ENCODE results near the gene CD68. TPM values are rescaled to one million over a fixed set of nuclear protein-coding genes. Genes with fewer than 3 reads are reported as not detected.
A peak's percentile ranks its signal among the peaks of the same experiment; 100 is the strongest.

The CD68 gene
- total RNA-seq, 2 donors from 2014 or later, result 12.3 to 17.3 TPM

GRCh38 chr17:7550344-7550743 lies 29.1 kb upstream of the CD68 start:
- Histone ChIP-seq H3K27me3 (replicated peaks; ENCODE audit: insufficient read depth) (no peaks in the 10 kb centered on the region), H3K4me1 (replicated peaks) (no peaks in the 10 kb centered on the region), H3K36me3 (no peaks in the 10 kb centered on the region), H3K4me3 (no peak overlapping the region), H3K9me3 (no peaks in the 10 kb centered on the region), H3K27ac (peak overlapping the region in 1 of 2 donors; percentile 91)
- no peak for TF ChIP-seq POLR2A (IDR thresholded peaks at IDR 0.05)
- TF ChIP-seq, protein P1, sequence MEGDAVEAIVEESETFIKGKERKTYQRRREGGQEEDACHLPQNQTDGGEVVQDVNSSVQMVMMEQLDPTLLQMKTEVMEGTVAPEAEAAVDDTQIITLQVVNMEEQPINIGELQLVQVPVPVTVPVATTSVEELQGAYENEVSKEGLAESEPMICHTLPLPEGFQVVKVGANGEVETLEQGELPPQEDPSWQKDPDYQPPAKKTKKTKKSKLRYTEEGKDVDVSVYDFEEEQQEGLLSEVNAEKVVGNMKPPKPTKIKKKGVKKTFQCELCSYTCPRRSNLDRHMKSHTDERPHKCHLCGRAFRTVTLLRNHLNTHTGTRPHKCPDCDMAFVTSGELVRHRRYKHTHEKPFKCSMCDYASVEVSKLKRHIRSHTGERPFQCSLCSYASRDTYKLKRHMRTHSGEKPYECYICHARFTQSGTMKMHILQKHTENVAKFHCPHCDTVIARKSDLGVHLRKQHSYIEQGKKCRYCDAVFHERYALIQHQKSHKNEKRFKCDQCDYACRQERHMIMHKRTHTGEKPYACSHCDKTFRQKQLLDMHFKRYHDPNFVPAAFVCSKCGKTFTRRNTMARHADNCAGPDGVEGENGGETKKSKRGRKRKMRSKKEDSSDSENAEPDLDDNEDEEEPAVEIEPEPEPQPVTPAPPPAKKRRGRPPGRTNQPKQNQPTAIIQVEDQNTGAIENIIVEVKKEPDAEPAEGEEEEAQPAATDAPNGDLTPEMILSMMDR (IDR thresholded peaks at IDR 0.05), result no peak
- no peak for TF ChIP-seq POLR2AphosphoS5 (IDR thresholded peaks at IDR 0.05)
- WGBS, result 62% methylated on average over 6 of the region's 6 CpGs
- DNase-seq (ENCODE audit: low spot score), result no peak
- intact Hi-C loops (cut with DNase I), result no loop called here

DNA sequence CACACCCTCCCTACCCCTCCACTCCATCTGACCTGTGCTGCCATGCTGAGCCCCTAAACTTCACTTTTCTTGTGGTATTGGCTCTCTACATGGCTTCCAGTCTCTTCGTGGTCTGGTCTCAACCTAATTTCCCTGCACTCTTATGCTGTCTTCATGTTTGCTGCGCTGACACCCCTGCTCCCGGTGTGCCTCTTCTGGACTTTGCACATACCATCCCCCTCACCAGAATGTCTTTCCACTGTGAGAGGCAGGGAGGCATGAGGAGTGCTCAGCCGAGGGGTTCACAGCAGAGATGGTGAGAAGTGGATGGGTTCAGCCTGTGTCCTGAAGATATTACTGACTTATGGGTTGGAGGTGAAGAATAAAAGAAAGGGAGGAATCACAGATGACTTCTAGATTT lies 28.0 kb upstream of the CD68 start:
- no peaks in the 10 kb centered on the region for H3K36me3 ChIP-seq
- H3K9me3 ChIP-seq, result no peaks in the 10 kb centered on the region
- DNase-seq (ENCODE audit: low spot score), result no peak
- TF ChIP-seq, protein P1 (IDR thresholded peaks at IDR 0.05), result no peak
- no peak for TF ChIP-seq POLR2A (IDR thresholded peaks at IDR 0.05)
- no peak for TF ChIP-seq POLR2AphosphoS5 (IDR thresholded peaks at IDR 0.05)
- 82% methylated on average over 4 of the region's 4 CpGs for WGBS
- H3K27ac ChIP-seq, result no peak overlapping the region
- intact Hi-C loops (cut with DNase I), result no loop called here
- no peak overlapping the region for H3K4me3 ChIP-seq
- no peaks in the 10 kb centered on the region for H3K4me1 ChIP-seq (replicated peaks)
- H3K27me3 ChIP-seq (replicated peaks; ENCODE audit: insufficient read depth), result no peaks in the 10 kb centered on the region

- TF ChIP-seq POLR2A (IDR thresholded peaks at IDR 0.05) (no peak), POLR2AphosphoS5 (IDR thresholded peaks at IDR 0.05) (no peak)
- TF ChIP-seq, protein P1 (IDR thresholded peaks at IDR 0.05), result no peak
- 83% methylated on average over 6 of the region's 6 CpGs for WGBS
- intact Hi-C loops (cut with DNase I), result no loop called here
These were observed 26.8 kb upstream of the CD68 start for GRCh38 chr17:7552621-7553051.

GRCh38 chr17:7553356-7553755 lies 26.1 kb upstream of the CD68 start:
- no peaks in the 10 kb centered on the region for H3K36me3 ChIP-seq
- H3K4me3 ChIP-seq, result no peak overlapping the region
- 100% methylated on average over 1 of the region's 1 CpG for WGBS
- intact Hi-C loops (cut with DNase I), result no loop called here
- no peak for TF ChIP-seq POLR2A (IDR thresholded peaks at IDR 0.05)
- TF ChIP-seq, protein P1 (IDR thresholded peaks at IDR 0.05), result no peak
- no peak for TF ChIP-seq POLR2AphosphoS5 (IDR thresholded peaks at IDR 0.05)
- H3K27ac ChIP-seq, result no peak overlapping the region
- H3K4me1 ChIP-seq (replicated peaks), result peaks cover 15% of the 10 kb centered on the region
- no peaks in the 10 kb centered on the region for H3K9me3 ChIP-seq
- H3K27me3 ChIP-seq (replicated peaks; ENCODE audit: insufficient read depth), result no peaks in the 10 kb centered on the region
- no peak for DNase-seq (ENCODE audit: low spot score)

More at GRCh38 chr17:7552621-7553051, 26.8 kb upstream of the CD68 start:
- Histone ChIP-seq H3K4me1 (replicated peaks) (peaks cover 9% of the 10 kb centered on the region), H3K27ac (no peak overlapping the region), H3K4me3 (no peak overlapping the region), H3K27me3 (replicated peaks; ENCODE audit: insufficient read depth) (no peaks in the 10 kb centered on the region), H3K36me3 (no peaks in the 10 kb centered on the region), H3K9me3 (no peaks in the 10 kb centered on the region)
- DNase-seq (ENCODE audit: low spot score), result no peak

DNA sequence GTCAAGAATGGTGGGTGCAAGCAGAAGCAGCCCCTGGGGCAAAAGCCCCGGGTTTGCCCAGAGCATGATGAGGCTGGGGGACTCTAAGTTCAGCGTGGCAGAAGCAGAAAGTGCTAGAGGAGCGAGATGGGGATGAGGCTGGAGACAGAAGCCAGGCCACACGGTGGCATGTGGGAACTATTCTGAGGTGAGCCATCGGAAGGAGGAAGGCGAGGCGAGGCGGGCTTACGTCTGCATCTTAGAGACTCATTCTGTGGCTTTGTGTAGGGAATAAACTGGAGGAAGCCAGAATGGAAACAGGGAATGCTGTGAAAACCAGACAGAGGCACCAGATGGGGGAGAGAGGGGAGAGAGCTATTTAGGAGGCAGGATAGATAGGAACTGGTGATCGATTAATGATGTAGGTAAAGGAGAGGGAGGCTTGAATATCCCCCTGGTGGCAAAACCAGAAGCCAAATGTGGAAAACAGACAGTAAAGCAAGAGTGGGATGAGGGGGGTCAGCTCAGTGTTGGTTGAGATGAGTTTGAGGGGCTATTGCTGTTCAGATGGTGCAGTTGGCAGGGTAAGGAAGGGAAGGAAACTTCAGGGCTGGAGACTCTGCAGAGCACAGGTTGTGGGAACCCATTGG lies 24.0 kb upstream of the CD68 start:
- no peak for DNase-seq (ENCODE audit: low spot score)
- intact Hi-C loops (cut with DNase I), result no loop called here
- no peak overlapping the region for H3K4me3 ChIP-seq
- no peaks in the 10 kb centered on the region for H3K9me3 ChIP-seq
- no peak overlapping the region for H3K27ac ChIP-seq
- TF ChIP-seq, protein P1 (IDR thresholded peaks at IDR 0.05), result no peak
- TF ChIP-seq POLR2A (IDR thresholded peaks at IDR 0.05) (no peak), POLR2AphosphoS5 (IDR thresholded peaks at IDR 0.05) (no peak)
- 61% methylated on average over 10 of the region's 10 CpGs for WGBS
- H3K27me3 ChIP-seq (replicated peaks; ENCODE audit: insufficient read depth), result no peaks in the 10 kb centered on the region
- H3K36me3 ChIP-seq, result no peaks in the 10 kb centered on the region
- H3K4me1 ChIP-seq (replicated peaks), result peaks cover 35% of the 10 kb centered on the region

All from prostate gland (tissue), 2 donors.